Stimulated activated CD4-positive, alpha-beta T cell treated with anti-CD3 and anti-CD28 coated beads, Interleukin-1b, Interleukin-23, amount 100 ng/mL, for 4 hours (primary cell): ENCODE data around the gene MVP.

Source experiments
- DNase-seq, 2 donors: peaks; one replicate each; pipeline ENCODE4 v3.0.0-alpha.2; 2020; ENCODE audit warnings: low read depth in 2 of 2

Gene MVP

GRCh38 chr16:29804455-29805231 lies 15.6 kb upstream of the MVP start:
- DNase-seq = no peak

GRCh38 chr16:29805232-29806098 lies 14.8 kb upstream of the MVP start:
- peak; percentile 96 to 97 for DNase-seq

- peak; percentile 80 for DNase-seq
Measured at GRCh38 chr16:29806099-29806579, 14.1 kb upstream of the MVP start, which contains the start of gene MAZ. TSS of gene MAZ (plus strand) at chr16:29806529. CDS start at chr16:29806702, 173 bp downstream.

GRCh38 chr16:29806641-29807425 lies 13.4 kb upstream of the MVP start:
- DNase-seq = peak in 1 of 2 donors; percentile 57

- DNase-seq = peak; percentile 77 to 81
Measured at GRCh38 chr16:29807426-29808218, 12.6 kb upstream of the MVP start.

GRCh38 chr16:29808219-29808900 lies 11.9 kb upstream of the MVP start:
- DNase-seq = no peak

GRCh38 chr16:29809031-29809747 lies 11.1 kb upstream of the MVP start:
- no peak for DNase-seq

GRCh38 chr16:29809850-29810698 lies 10.2 kb upstream of the MVP start:
- no peak for DNase-seq

- no peak for DNase-seq
Measured at GRCh38 chr16:29810699-29811169, 9.5 kb upstream of the MVP start.

- peak in 1 of 2 donors; percentile 64 for DNase-seq
Measured at GRCh38 chr16:29811170-29811895, 8.9 kb upstream of the MVP start.

- DNase-seq = peak in 1 of 2 donors; percentile 57
Measured at GRCh38 chr16:29811896-29812665, 8.2 kb upstream of the MVP start, which contains the start of gene PRRT2. TSS of gene PRRT2 (plus strand) at chr16:29812193. CDS start at chr16:29813055, 862 bp downstream.

- DNase-seq = no peak
Measured at GRCh38 chr16:29812754-29813643, 7.3 kb upstream of the MVP start.

GRCh38 chr16:29813644-29814562 lies 6.4 kb upstream of the MVP start:
- DNase-seq = no peak

- no peak for DNase-seq
Measured at GRCh38 chr16:29814592-29814991, 5.7 kb upstream of the MVP start.
